NCI-H345 treated with DMSO at 0.1 percent for 48 hours (cell line): Measurements from ENCODE around the gene RAB26.
"Not testable (repeated sequence)": the region's sequence is repeated elsewhere in the genome, so short reads cannot be mapped to it uniquely, and the experiment has no call there.

ENCODE experiments used
- DNase-seq: peaks from one replicate; lab custom pipeline; 2025; ENCODE audit not compliant: unreplicated experiment; lab: John Stamatoyannopoulos, UW

The RAB26 gene

GRCh38 chr16:2195322-2196161 is 47.1 kb downstream of the RAB26 start:
- DNase-seq = no peak

GRCh38 chr16:2196162-2196980 is 47.9 kb downstream of the RAB26 start, which contains the start of gene CASKIN1:
Gene CASKIN1 (minus strand): TSS chr16:2196605. CDS start chr16:2196432, 173 bp downstream.
- no peak for DNase-seq

GRCh38 chr16:2196981-2197511 is 48.6 kb downstream of the RAB26 start:
- no peak for DNase-seq

GRCh38 chr16:2197765-2198164 is 49.3 kb downstream of the RAB26 start:
- no peak for DNase-seq

- DNase-seq = no peak
These were observed 49.9 kb downstream of the RAB26 start for GRCh38 chr16:2198283-2198682.

GRCh38 chr16:2199095-2199494 is 50.7 kb downstream of the RAB26 start:
- DNase-seq = no peak

GRCh38 chr16:2199621-2200139 is 51.3 kb downstream of the RAB26 start:
- no peak for DNase-seq

- DNase-seq = no peak
These were observed 51.9 kb downstream of the RAB26 start for GRCh38 chr16:2200313-2200712.

- DNase-seq = not testable (repeated sequence)
These were observed 54.8 kb downstream of the RAB26 start for GRCh38 chr16:2203119-2203688.
